Right lobe of liver (tissue), 4 donors: ENCODE results near the gene CLMP.

ENCODE experiments used
- POLR2A ChIP-seq: fragments of 450-650 bp; IDR thresholded peaks from one replicate; pipeline ENCODE4 v1.6.1; 2017; ENCODE audit warnings: antibody characterized with exemption, mild to moderate bottlenecking
- TF ChIP-seq, protein P1 (sequence below), 4 donors: fragments of 200-600 bp in 3 of 4; fragments of 450-650 bp in 1 of 4; IDR thresholded peaks; one replicate each; pipeline versions ENCODE4 v1.5.1 to v1.8.0; 2016 to 2022; ENCODE audit warnings: antibody characterized with exemption in 4 of 4, mild to moderate bottlenecking in 2 of 4
- donor health status: DM: no; HTN: no; CAD: no.
- donor health status: DM: no; HTN: no; CAD: no.
- donor health status: DM: no; HTN: yes; CAD: no.

DNA sequence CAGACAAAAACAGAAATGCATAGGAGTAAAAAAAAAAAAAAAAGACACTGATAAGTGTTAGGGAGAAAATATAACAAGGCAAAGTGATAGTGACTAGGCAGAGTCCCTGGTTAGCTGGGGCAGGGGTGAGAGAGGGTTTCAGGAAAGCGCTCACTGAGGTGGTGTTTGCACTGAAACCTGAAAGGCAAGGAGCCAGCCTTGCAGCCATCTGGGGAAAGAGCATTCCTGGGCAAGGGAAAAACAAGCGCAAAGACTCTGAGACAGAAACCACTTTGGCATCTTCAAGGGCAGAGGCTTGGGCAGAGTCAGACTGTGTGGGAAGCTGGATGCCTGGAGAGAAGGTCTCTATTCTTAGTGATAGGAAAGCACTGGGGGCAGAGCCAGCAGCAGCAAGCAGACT lies 14.5 kb downstream of the CLMP start:
- TF ChIP-seq, protein P1, sequence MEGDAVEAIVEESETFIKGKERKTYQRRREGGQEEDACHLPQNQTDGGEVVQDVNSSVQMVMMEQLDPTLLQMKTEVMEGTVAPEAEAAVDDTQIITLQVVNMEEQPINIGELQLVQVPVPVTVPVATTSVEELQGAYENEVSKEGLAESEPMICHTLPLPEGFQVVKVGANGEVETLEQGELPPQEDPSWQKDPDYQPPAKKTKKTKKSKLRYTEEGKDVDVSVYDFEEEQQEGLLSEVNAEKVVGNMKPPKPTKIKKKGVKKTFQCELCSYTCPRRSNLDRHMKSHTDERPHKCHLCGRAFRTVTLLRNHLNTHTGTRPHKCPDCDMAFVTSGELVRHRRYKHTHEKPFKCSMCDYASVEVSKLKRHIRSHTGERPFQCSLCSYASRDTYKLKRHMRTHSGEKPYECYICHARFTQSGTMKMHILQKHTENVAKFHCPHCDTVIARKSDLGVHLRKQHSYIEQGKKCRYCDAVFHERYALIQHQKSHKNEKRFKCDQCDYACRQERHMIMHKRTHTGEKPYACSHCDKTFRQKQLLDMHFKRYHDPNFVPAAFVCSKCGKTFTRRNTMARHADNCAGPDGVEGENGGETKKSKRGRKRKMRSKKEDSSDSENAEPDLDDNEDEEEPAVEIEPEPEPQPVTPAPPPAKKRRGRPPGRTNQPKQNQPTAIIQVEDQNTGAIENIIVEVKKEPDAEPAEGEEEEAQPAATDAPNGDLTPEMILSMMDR (IDR thresholded peaks at IDR 0.05): no peak
- TF ChIP-seq POLR2A: no peak
